Activated CD8-positive, alpha-beta memory T cell treated with anti-CD3 and anti-CD28 coated beads, Interleukin-2, amount 50 U/mL, for 4 hours (primary cell): ENCODE data around the gene GFRA4.

Experiments used
- DNase-seq: peaks from one replicate; pipeline ENCODE4 v3.0.0-alpha.2; 2020

The GFRA4 gene, protein sequence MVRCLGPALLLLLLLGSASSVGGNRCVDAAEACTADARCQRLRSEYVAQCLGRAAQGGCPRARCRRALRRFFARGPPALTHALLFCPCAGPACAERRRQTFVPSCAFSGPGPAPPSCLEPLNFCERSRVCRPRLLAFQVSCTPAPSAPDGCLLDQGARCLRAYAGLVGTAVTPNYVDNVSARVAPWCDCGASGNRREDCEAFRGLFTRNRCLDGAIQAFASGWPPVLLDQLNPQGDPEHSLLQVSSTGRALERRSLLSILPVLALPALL

DNA sequence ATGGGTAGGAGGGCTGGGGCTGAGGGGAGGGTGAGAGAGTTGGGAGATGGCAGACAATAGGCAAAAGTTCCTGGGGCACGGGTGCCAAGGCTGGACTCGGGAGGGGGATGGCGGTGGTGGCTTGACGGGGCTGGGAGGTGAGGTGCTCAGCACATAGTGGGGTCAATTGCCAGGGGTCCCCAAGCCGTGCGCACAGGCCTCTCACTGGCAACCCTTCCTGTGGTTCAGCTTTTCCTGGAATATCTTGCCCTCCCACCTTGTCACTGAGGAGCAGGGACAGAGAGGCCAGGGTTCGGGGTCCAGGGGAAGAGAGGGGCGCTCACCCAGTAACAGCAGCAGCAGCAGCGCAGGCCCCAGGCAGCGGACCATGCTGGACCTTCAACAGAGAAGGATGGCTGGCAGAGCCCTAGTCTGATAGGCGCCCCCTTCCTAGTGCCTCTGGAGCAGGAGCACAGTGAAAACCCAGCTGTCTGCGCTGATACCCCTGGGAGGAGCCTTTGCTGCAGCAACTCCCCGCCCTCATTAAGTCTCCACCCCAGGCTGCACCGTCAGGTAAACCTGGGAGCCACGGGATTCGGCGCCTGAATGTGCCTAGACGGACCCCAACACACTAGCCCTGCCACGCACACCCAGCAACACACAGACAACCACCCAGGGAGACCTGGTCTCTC, at the start of gene GFRA4:
Gene GFRA4 (minus strand): TSS at position 369 of the 671 bp plus-strand sequence. CDS start 0 bp downstream, at position 369.
- DNase-seq: no peak

DNA sequence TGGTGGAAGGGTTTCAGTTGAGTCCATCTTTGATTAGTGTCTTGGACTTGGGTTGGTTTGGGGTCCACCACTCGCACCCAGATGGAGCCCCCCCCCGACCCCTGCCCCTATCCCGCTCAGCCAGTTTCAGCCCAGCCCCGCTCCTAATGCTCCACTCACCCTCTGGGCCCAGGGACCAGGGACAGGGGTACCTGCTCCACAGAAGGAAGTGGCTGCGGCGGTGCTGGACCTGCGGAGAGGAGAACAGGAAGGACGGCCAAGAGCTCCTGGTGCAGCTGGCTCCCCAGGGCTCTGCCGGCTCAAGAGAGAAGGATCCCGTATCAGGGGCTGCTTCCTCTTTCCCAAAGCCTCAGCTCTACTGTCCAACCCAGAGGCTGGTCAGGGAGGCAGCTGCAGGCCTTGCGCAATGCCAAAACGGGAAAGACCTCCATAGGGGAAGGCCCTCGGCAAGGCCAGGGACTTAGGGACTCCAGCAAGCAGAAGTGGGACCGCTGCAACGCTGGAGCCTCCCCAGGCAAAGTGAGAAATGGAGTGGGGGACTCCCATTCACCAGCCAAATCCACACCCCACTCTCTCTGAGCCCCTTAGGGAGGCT, 49.2 kb upstream of the GFRA4 start, which contains the start of gene SIGLEC1:
Gene SIGLEC1 (minus strand): TSS at position 322 of the 595 bp plus-strand sequence. CDS start 5,472 bp downstream, outside the sequence.
- no peak for DNase-seq

DNA sequence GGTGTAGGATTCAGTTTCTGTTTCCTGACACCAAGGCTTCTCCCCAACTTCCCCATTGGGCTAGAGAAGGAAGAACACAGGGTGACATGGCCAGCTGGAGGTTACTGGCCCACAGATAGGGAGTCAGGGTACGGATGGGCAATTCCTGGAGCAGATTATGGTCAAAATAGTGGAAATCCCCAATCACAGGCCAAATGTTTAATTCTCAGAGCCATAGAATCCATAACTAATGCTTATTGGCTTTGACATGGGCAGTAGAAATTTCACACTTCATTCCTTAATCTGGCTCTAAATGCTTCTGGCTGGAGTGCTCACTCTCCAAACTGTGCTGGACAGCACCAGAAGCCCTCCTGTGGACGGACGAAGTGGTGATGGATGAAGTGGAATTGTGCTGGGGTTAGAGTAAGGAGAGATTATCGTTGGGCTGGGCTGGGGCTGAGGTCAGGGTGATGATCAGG, 48.3 kb upstream of the GFRA4 start:
- DNase-seq: no peak

DNA sequence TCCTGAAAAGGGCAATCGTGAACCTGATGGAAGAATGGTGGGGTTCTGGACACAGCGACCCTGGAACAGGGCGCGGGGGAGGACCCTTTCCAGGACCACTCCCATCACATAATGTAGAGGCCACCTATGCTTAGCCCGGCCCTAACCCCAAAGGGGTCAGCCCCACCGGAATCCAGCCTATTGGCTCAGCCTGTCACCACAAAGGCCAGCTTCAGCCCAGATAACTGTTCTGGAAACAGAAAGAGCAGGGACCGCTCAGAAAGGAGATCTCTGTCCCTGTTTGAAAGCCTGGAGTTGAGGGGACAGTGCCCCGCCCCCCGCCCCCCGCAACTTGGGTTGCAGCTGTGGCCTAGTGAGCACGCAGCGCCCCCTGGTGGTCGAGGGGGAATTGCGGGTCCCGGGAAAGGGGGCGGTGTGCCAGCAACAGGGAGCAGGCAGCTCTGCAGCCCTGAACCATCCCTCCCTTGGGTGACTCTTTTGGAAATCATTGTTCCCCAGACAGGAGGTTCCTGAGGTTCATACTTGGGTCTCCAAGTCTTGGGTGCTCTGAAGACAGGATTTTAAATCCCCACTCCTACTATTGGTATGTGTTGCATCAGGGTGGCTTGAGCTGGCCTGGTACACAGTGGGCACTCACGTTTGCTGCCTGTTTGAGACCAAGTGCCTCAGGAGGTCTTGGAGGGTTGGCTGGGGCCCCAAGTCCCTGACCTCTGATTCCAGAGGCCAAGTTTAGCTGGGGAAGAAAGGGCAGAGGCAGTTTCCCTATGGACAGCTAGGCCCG, 47.7 kb upstream of the GFRA4 start:
- peak; percentile 78 for DNase-seq

DNA sequence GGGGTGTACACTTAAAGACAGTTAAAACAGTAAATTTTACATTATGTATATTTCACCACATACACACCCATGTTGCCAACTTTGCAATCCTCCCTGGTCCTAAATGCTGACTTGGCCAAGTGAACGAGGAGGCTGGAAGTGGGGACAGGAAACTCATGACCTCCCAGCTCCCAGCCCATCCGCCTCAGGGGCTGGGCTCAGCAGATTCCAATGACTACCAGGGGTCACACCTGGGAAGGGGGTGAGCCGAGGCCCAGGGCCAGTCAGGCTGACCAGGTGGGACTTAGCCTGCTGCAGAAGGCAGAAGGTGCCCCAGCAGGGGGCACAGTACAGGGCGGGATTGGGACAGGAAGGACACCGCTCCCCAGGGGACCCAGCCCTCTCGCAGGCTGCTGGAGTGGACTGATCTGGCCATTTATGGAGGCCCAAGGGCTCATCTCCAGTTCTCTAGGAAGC, 46.8 kb upstream of the GFRA4 start:
- DNase-seq: no peak

DNA sequence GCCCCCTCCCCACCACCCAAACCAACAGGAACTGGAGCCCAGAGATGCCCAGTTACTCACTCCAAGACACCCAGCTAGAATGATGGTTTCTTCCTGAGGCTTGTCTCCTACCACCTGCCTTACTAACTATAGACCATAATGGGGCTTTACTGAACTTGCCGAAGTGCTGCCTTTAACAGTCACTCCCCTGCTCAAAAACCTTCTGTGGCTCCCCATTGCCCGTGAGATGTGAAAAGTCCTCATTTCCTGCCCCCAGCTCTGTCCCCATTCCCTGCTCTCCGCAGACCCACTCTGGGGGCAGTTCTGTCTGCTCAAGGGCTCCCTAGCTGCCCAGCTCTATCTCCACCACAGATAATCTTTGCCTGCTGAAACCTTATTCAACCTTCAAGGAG, 44.3 kb upstream of the GFRA4 start:
- DNase-seq: no peak

DNA sequence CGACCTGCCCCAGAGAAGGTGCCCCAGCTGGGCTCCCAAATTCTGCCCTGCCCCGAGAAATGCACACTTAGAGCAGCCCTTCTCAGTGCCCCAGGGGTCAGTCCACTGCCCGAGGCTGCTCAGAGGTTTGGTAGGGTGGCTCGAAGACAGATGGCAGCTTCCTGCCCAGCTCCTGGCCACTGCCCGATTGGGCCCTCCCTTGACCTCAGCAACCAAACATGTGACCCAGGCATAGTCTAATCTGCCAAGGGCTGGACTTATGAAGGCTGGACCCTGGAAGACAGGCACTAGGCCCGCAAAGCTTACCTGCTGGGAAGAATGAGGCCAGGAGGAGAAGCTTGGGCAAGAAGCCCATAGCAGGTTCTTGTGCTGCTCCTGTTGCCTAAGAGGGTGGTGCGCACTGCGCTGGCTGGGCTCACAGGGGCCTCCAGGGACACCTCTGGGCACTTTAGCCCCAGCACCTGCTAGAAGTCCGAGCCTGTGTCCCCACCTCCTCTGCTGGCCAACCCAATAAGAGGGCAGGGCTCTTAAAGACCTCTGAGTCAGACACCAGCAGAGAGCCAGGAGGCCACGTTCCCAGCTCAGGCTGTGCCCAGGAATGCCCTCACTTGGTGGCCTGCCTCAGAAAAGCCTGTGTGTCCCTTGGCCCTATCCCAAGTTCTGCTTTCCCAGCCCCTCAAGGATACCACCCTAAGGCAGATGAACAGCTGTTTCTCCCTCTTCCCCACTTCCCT, 43.7 kb upstream of the GFRA4 start:
- no peak for DNase-seq

DNA sequence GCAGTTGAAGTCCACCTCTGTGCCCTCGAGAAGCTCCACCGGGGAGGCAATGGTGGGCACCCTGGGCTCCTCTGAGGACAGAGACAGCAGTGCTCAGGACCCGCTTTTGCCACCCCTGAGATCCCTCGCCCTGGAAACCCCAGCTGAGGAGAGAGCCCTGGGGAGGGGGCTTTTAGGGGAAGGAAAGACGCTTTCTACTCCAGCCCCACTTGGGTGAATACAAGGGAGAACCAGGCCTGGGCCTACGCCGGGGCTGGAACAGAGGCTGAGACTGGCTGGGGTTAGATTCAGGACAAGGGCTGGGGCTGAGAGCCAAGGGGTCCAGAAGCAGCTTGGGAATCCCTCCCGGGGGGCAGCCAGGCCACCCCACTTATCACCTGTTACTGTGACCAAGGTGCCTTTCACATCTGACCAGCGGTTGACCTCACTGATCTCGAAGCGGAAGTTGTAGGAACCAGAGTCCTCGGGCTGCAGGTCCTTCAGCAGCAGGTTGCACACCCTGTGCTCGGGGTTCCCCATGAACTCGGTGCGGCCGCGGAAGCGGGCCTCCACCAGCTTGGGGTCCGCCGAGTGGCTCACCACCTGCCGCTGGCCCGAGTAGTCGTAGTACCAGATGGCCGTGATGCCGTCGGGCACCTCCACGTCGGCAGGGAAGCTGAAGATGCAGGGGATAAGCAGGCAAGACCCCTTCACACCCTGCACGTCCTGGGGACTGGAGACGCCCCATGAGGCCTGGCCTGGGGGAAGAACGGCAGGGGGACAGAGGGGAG, 43.0 kb upstream of the GFRA4 start:
- DNase-seq: no peak

DNA sequence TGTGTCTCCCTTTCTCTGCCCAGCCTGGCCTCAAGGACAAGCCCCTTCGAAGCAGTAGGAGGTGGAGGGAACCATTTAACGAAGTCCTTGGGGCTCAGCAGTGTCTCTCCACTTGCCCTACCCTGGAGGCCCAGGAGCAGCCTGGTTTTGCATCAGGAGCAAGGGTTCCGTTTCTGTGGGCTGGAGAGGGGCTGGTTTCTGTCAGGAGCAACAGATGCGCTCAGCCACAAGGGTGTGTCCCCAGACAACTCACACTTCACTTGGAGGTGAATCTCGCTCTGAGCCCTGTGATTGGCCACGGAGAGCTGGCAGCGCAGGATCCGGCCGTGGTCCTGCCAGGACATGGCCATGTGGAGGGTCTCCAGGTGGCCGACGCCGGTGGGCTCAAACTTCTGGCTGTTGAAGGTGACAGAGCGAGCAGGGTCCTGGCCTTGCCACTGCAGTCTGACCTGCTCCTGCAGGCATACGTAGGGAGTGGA, 42.3 kb upstream of the GFRA4 start:
- DNase-seq: no peak

DNA sequence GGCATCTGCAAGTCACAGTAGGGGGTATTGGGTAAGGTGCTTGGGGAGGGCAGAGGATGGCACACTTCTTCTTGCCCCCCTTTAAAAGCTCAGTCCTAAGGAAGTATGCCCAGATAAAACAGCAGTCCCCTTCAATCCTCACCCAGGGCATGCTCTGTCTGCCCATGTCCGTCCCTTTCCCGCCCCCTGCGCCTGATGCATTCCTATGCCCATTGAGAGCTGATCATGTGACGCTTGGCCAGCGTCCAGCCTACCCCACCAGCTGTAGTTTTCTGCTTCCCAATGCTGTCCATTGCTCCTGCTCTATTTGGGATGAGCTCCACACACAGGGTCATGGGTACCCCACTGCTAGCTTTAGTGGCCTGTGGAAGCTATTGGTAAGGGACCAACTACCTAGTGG, 40.9 kb upstream of the GFRA4 start:
- no peak for DNase-seq

DNA sequence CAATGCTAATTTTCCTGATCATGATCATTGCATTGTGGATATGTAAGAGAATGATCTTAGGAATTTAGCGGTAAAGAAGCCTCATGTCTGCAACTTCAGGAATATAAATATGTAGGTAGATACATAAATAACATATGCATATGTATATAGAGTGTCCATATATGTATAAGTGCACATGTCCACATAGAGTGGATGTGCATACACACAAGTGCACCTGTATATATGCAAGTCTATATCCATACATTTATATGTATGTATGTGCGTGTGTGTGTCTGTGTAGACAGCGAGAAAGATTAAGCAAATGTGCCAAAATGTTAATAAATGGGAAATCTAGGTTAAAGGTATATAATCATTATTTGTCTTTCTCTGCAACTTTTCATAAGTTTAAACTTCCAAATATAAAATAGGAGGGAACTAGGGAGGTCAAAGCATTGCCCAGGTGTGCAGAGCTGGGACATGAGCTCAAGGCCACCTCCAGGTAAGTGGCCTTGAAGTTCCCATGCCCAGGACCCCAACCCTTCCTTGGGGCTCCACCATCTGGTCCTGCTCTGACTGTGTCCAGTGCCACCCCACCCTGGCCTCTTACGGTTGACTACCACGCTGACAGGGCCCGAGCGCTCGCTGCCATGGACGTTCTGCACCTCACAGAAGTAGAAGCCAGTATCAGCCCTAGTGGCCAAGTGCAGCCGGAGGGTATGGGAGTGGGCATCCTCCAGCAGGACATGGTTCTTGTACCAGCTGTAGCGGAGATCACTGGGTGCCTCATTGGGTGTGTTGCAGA, 39.6 kb upstream of the GFRA4 start:
- DNase-seq: no peak

DNA sequence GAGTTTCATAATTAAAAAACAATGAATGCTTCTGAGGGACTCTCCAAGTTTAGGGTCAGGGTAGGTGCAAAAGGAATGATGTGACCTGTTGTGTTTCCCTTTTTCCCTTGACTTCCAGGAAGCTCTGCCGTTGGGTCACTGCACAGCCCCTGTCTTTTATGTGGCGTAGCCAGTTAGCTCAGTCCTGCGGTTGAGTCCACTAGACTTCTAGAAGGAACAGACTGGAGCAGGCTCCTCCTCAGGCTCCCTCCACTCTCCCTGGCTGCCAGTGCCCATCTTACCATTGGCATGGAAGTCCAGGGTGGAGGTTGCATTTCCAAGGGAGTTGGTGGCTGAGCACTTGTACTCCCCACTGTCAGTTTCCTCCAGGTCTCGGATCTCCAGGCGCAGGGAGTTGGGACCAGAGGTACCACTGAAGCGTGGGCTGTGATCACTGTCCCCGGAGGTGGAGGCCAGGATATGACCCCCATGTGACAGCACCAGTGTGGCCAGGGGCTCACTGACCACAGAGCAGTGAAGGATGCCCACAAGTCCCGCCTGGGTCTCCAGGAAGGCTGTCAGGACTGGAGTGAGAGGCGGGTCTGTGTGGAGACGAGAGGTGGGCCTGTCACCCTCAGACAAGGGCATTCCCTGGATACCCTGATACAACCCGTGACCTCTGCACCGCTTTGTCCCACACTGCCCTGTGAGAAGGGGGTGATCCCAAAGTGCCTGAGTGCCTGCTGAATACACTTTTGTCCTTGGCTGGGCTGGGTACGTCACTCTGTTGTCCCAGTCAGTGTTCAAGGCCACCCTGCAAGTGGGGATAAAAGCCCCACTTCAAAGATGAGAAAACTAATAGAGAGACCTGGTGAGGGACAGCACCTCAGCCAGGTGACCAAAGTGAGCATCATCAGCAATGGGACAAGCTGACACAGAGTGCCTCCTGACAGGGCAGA, 38.1 kb upstream of the GFRA4 start:
- DNase-seq: no peak

DNA sequence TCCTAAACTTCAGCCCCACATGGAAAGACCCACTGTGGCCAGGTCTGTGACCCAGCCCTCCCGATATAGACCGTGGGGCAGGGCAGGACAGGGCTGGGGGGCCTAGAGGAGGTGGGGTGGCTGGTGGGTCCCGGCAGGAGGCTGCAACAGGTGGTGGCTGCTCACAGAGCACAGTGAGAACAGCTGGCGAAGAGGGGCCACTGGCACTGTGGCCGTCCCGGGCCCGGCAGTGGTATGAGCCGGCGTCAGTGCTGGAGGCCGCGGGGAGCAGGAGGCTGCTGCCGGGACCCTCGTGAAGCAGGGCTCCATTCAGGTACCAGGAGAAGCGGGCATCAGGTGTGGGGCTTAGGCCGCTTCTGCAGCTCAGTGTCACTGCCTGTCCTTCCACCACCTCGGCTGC, 35.8 kb upstream of the GFRA4 start:
- DNase-seq: no peak

DNA sequence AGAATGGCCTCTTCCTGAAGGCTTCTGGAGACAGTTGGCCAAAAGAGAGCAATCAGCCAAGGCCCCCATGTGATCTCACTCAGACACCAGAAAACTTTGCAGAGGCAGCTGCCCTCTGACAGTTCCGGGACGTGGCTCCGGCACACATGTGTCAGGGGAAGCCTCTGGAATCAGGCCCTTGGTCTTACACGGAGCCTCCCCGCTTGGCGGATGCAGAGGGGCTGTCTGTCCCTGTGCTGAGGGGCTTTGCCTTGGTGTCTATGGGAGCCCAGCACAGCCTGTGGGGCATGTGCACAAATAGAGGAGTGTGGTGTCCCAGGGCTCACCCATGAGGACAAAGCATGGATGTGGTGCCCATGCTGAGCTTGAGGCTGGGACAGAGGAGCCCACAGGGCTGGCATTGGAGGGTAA, 35.4 kb upstream of the GFRA4 start:
- DNase-seq: no peak

DNA sequence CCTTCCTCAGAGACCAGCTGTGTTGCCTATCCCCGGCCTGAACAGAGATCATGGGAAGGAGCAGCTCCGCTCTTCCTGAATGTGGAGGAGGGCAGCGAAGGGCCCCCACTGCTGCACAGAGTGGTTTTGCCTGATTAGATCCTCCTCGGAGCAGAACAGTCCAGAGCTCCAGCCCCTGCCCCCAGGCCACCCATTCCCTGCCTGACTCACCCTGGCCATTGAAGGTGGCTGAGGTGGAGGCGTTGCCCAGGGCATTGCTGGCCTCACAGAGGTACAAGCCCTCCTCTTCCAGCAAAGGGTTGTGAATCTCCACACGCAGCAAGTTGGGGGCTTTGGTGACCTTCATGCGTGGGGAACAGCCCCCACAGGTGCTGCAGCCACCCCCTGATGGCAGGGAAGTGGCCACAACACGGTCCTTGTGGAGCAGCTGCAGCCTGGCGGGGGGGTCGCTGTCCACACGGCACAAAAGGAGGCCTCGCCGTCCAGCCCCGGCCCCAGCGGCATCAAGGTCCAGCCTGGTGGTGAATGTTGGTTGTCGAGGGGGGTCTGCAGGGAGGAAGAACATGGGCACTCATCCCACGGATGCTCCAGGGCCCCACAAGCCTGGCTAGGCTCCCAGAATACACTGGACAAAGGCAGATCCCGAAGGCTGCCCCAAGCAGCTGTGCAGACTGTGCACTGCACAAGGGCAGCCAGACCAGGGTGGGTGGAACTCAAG, 34.5 kb upstream of the GFRA4 start:
- DNase-seq: no peak

DNA sequence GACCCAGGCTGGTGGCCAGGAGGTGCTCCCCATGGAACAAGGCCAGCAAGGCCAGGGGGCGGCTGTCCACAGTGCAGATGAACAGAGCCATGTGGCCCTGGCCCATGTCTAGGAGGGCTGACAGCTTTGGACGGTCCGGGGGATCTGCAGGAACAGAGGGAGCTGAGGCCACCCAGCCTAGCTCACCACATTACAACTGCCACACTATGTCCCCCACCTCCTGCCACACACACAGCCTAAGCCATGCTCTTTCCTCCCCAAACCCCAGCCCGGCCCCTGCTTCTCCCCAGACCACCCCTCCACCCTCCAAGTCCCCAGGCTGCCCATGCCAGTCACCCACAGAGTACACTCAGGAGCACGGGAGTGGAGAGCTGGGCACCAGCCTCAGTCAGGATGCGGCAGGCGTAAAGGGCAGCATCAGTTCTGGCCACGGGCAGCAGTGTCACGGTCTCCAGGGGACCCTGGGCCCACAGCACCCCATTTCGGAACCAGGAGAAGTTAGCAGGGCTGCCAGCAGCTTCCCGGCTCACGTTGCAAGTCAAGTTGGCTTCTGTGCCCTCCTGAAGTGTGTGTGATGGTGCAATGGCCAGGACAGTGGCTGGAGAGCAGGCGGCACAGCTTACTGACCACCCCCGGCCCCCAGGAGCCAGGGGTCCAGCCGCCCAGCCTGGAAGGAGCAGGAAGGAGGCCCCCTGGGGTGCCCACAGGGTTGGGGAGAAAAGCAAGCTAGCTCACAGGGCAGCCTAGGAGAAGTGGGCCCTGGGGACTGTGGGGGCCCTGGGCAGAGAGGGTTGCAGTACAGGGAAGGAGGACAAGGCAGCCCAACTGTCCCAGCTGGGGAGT, 33.8 kb upstream of the GFRA4 start:
- no peak for DNase-seq

DNA sequence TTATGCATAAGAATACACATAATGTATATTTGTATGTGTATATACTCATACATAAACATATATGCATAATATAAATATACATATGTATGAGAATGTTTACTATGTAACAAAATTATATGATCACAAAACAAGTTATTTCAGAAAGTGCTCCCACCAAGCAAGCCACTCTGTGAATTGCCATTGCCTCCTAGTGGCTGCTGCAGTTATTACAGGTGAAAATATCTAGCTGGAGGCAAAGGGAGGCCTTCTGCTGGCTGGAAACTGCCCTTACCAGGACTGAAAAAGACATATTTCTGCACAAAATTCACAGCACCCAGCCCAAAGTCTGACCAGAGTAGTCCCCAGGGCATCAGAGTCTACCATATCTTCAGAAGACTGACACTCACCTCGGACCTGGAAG, 33.0 kb upstream of the GFRA4 start:
- no peak for DNase-seq

DNA sequence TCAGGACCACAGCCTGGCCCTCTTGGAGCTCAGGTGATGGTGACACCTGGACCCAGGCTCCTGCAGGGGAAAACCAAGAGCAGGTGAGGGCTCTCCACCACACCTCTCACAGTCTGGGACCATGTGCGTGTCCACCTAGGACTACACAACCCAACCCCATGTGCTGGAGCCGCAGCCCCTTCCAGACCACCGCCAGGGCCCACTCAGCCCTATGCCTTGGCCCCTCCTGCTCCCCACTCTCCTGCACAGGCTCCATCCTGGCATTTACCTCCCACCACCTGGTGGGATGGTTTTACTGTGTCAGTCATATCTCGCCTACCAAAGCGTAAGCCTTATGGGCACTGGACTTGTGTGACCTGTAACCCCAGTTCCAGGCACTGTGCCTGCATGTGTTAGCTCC, 31.7 kb upstream of the GFRA4 start:
- no peak for DNase-seq
